ENCODE results near the gene HYOU1. TPM values are rescaled to one million over a fixed set of nuclear protein-coding genes. Genes with fewer than 3 reads are reported as not detected.

The HYOU1 gene
- total RNA-seq, 1 experiment from 2014 or later = 228 TPM

DNA sequence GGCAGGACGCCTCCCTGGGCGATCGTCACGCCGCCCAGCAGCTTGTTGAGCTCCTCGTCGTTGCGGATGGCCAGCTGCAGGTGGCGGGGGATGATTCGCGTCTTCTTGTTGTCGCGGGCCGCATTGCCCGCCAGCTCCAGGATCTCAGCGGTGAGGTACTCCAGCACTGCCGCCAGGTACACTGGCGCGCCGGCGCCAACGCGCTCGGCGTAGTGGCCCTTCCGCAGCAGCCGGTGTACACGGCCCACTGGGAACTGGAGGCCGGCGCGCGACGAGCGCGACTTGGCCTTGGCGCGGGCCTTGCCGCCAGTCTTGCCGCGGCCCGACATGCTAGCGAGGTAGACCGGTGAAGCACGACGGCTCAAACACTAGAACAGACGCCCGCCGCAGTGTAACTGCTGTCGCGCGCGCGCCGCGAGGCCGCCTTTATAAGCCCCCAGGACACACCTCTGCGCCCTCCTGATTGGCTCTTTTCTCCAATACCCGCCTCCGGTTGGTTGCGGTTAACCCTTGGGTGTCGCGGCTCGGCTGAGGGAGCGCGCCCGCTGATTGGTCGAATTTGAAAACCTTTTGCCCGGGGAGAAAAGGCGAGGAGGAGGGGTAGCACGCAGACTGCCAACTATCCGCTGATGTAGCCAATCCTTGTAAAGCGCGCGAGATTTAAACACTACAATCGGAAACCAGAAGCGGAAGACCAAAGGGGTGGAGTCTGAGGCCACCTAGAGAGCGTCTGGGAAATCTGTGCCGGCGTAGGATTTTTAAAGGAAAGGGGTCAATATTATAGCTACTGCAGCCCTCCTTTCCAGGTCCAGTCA is 38.3 kb upstream of the HYOU1 start:
- peak overlapping the region; percentile 92 to 96 for H3K4me3 Mint-ChIP-seq
- TF ChIP-seq, protein P1, sequence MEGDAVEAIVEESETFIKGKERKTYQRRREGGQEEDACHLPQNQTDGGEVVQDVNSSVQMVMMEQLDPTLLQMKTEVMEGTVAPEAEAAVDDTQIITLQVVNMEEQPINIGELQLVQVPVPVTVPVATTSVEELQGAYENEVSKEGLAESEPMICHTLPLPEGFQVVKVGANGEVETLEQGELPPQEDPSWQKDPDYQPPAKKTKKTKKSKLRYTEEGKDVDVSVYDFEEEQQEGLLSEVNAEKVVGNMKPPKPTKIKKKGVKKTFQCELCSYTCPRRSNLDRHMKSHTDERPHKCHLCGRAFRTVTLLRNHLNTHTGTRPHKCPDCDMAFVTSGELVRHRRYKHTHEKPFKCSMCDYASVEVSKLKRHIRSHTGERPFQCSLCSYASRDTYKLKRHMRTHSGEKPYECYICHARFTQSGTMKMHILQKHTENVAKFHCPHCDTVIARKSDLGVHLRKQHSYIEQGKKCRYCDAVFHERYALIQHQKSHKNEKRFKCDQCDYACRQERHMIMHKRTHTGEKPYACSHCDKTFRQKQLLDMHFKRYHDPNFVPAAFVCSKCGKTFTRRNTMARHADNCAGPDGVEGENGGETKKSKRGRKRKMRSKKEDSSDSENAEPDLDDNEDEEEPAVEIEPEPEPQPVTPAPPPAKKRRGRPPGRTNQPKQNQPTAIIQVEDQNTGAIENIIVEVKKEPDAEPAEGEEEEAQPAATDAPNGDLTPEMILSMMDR (conservative IDR thresholded peaks at IDR 0.05) = peak; percentile 27; the same call in 1 of the 3 replicates
- Histone ChIP-seq H3K4me1 (ENCODE audit: insufficient read depth, low read length) (no peaks in the 10 kb centered on the region; the same call in 1 of the 2 replicates), H2AK5ac (ENCODE audit: insufficient read length, low read length) (no peak overlapping the region), H3K9me3 (ENCODE audit: control insufficient read depth, low read depth, low read length) (no peaks in the 10 kb centered on the region), H3K14ac (ENCODE audit: insufficient read depth, low read length) (peak overlapping the region; percentile 95), H3K27ac (ENCODE audit: insufficient read length, low read depth, low read length) (no peak overlapping the region), H3K79me1 (ENCODE audit: insufficient read depth, low read depth, low read length, poor library complexity, severe bottlenecking) (no peaks in the 10 kb centered on the region), H3K4me2 (ENCODE audit: insufficient read depth, insufficient read length, low read length) (peak overlapping the region; percentile 44), H2AFZ (ENCODE audit: low read length) (no peak overlapping the region), H2BK5ac (ENCODE audit: insufficient read length, low read length) (no peak overlapping the region), H3K23me2 (ENCODE audit: insufficient read length, low read depth, low read length, poor library complexity, severe bottlenecking) (peaks cover 13% of the 10 kb centered on the region), H3K23ac (ENCODE audit: insufficient read length, low read depth, low read length) (no peak overlapping the region), H3K18ac (ENCODE audit: insufficient read length, low read depth, low read length) (peak overlapping the region; percentile 81), H3K9ac (ENCODE audit: extremely low read depth, insufficient read length, low read length) (peak overlapping the region; percentile 95), H2BK12ac (ENCODE audit: insufficient read length, low read depth, low read length) (no peak overlapping the region), H4K5ac (ENCODE audit: insufficient read length, low read depth, low read length) (no peak overlapping the region), H3K79me2 (ENCODE audit: insufficient read depth, low read length) (peaks cover 20% of the 10 kb centered on the region; the same call in 1 of the 2 replicates), H4K8ac (replicated peaks; ENCODE audit: insufficient read length, low read depth, low read length) (no peak overlapping the region), H3K27me3 (ENCODE audit: insufficient read depth, low read length) (no peaks in the 10 kb centered on the region), H3K4ac (ENCODE audit: low read depth, low read length) (no peak overlapping the region; the same call in 1 of the 2 replicates), H2BK15ac (ENCODE audit: low read depth, low read length) (no peak overlapping the region), H4K20me1 (ENCODE audit: control insufficient read depth, insufficient read depth, insufficient read length) (no peaks in the 10 kb centered on the region), H4K91ac (ENCODE audit: insufficient read length, low read depth, low read length) (no peak overlapping the region), H3K56ac (ENCODE audit: insufficient read length, low read depth, low read length) (no peak overlapping the region), H2BK120ac (ENCODE audit: low read depth, low read length, poor library complexity, severe bottlenecking) (no peak overlapping the region), H2BK20ac (ENCODE audit: low read depth, low read length, poor library complexity, severe bottlenecking) (no peak overlapping the region), H3T11ph (ENCODE audit: low read length) (no peak overlapping the region)
- H3K4me1 Mint-ChIP-seq = peaks cover 32 to 33% of the 10 kb centered on the region in 2 experiments
- no CpG with 5 or more reads among the region's 79 CpGs for WGBS (ENCODE audit: extremely low coverage, insufficient read length, low lambda C conversion rate)
- no peaks in the 10 kb centered on the region; a peak in 1 of 5 replicates for H3K9me3 Mint-ChIP-seq
- DNase-seq = peak; percentile 100
- no peaks in the 10 kb centered on the region for H3K27me3 Mint-ChIP-seq (ENCODE audit: low read depth)
- H3K36me3 Mint-ChIP-seq (ENCODE audit: insufficient read depth in 1 of 3, low read depth in 3 of 3) = peaks cover 39 to 65% (median 54%) of the 10 kb centered on the region in 3 experiments
- peak overlapping the region; percentile 95 to 97 (median 96); a peak in 6 of 7 replicates for H3K27ac Mint-ChIP-seq

Measured in H9 (cell line).